HFF-Myc (cell line): ENCODE data around the gene PHLDA1.

Experiments
- DNase-seq: peaks from one replicate; pipeline ENCODE4 v3.0.0-alpha.2; 2011; ENCODE audit warnings: low read depth; ENCODE audit errors: extremely low read depth
- H3K4me3 ChIP-seq: replicated peaks from 2 replicates; pipeline ENCODE4 v1.5.1; 2011; ENCODE audit warnings: low read depth, mild to moderate bottlenecking, control low read depth, low read length
- TF ChIP-seq, protein P1 (sequence below): IDR thresholded peaks from 2 replicates; pipeline ENCODE4 v1.5.1; 2012; ENCODE audit warnings: mild to moderate bottlenecking, low read depth, low read length, control low read depth; ENCODE audit errors: missing control alignments

PHLDA1 gene

GRCh38 chr12:76055393-76055792 is 23.8 kb upstream of the PHLDA1 start:
- H3K4me3 ChIP-seq: no peak overlapping the region
- DNase-seq: no peak
- TF ChIP-seq, protein P1, sequence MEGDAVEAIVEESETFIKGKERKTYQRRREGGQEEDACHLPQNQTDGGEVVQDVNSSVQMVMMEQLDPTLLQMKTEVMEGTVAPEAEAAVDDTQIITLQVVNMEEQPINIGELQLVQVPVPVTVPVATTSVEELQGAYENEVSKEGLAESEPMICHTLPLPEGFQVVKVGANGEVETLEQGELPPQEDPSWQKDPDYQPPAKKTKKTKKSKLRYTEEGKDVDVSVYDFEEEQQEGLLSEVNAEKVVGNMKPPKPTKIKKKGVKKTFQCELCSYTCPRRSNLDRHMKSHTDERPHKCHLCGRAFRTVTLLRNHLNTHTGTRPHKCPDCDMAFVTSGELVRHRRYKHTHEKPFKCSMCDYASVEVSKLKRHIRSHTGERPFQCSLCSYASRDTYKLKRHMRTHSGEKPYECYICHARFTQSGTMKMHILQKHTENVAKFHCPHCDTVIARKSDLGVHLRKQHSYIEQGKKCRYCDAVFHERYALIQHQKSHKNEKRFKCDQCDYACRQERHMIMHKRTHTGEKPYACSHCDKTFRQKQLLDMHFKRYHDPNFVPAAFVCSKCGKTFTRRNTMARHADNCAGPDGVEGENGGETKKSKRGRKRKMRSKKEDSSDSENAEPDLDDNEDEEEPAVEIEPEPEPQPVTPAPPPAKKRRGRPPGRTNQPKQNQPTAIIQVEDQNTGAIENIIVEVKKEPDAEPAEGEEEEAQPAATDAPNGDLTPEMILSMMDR: no peak

GRCh38 chr12:76049575-76050251 is 18.1 kb upstream of the PHLDA1 start:
- no peak for DNase-seq
- H3K4me3 ChIP-seq: no peak overlapping the region
- TF ChIP-seq, protein P1: no peak

DNA sequence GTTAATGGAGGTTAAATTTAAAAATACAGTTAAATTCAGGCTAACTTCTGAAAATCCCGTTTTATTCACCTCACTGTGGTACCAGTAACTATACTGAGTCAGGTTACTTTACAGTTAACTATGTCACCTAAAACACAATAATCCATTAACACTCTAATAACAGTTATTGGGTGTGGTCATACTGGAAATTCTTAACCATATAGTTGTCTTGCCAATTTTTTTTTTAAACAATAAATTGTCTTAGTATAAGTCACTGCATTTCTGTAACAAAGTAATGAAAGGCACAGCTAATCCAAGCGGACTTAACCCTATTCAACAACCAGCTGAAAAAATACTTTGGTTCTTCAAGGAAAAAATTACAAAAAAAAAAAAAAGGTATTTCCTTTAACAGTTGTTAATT is 16.2 kb upstream of the PHLDA1 start:
- TF ChIP-seq, protein P1: no peak
- no peak for DNase-seq
- no peak overlapping the region for H3K4me3 ChIP-seq

- DNase-seq: no peak
- TF ChIP-seq, protein P1: no peak
- H3K4me3 ChIP-seq: no peak overlapping the region
Measured at GRCh38 chr12:76047060-76047459, 15.5 kb upstream of the PHLDA1 start.

GRCh38 chr12:76043377-76043776 is 11.8 kb upstream of the PHLDA1 start:
- DNase-seq: no peak
- TF ChIP-seq, protein P1: no peak
- H3K4me3 ChIP-seq: no peak overlapping the region

- no peak for DNase-seq
- TF ChIP-seq, protein P1: no peak
- no peak overlapping the region for H3K4me3 ChIP-seq
Measured at GRCh38 chr12:76042147-76042546, 10.6 kb upstream of the PHLDA1 start.

DNA sequence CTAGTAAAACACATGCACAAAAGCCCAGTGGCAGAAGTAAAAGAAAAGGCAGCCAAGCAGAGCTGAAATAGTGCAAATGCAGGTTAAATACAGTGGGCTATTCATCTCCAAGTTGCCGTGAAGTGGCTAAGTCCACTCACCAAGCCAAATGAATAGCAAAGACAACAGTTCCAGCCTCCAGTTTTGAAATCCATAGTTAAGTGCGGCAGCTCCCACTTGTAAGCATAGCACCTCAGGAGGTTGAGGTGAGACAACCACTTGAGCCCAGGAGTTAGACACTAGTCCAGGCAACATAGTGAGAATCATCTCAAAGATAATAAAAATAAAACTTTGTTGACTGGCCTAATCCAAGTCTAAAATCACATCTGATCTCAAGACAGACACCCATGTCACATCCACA is 9.8 kb upstream of the PHLDA1 start:
- no peak overlapping the region for H3K4me3 ChIP-seq
- TF ChIP-seq, protein P1: no peak
- no peak for DNase-seq
